CD4-positive, alpha-beta T cell (primary cell): Measurements from ENCODE around the gene PAX5. TPM values are rescaled to one million over a fixed set of nuclear protein-coding genes. Genes with fewer than 3 reads are reported as not detected.

ENCODE experiments used
- ATAC-seq: fragments of 200-7000 bp; cut with Tn5 transposase; one replicate; pipeline ENCODE4 v1.10.0; 2022; ENCODE audit warnings: mild to moderate bottlenecking; ENCODE audit not compliant: poor library complexity
- CTCF ChIA-PET: fragments of 350-600 bp; sonication (Branson Sonifier 250); formaldehyde crosslinking; loops from one replicate; lab custom pipeline; 2021; ENCODE audit warnings: antibody characterized with exemption, inconsistent platforms; lab: Charles Lee
- POLR2A ChIA-PET: fragments of 350-600 bp; sonication (Branson Sonifier 250); formaldehyde crosslinking; loops from one replicate; lab custom pipeline; 2021; ENCODE audit warnings: antibody characterized with exemption, inconsistent platforms; lab: Charles Lee
- DNase-seq, 14 experiments: peaks; one replicate each; pipeline ENCODE4 v3.0.0-alpha.2; 2013 to 2020; ENCODE audit warnings: mixed read lengths in 2 of 14
- H3K27ac ChIP-seq, 2 donors: one replicate each; pipeline versions ENCODE4 v1.5.1 to v1.7.0; 2013; ENCODE audit warnings: low read length in 2 of 2, low read depth in 1 of 2, mild to moderate bottlenecking in 1 of 2
- H3K27me3 ChIP-seq, 2 experiments: 1 replicate in 1 of 2; 2 replicates in 1 of 2; pipeline versions ENCODE4 v1.6.1 to v1.7.0; 2013; ENCODE audit warnings: low read length in 2 of 2, control low read depth in 1 of 2, mild to moderate bottlenecking in 1 of 2, moderate library complexity in 1 of 2; ENCODE audit not compliant: insufficient read depth in 2 of 2, control insufficient read depth in 1 of 2
- H3K36me3 ChIP-seq: one replicate; pipeline ENCODE4 v1.6.1; 2013; ENCODE audit warnings: low read length, control low read depth; ENCODE audit not compliant: insufficient read depth
- H3K4me1 ChIP-seq: one replicate; pipeline ENCODE4 v1.6.1; 2013; ENCODE audit warnings: low read length, control low read depth; ENCODE audit not compliant: insufficient read depth
- H3K4me3 ChIP-seq: one replicate; pipeline ENCODE4 v1.5.1; 2013; ENCODE audit warnings: mild to moderate bottlenecking, low read length, moderate library complexity
- H3K9me3 ChIP-seq, 2 experiments: 1 replicate in 1 of 2; 2 replicates in 1 of 2; pipeline versions ENCODE4 v1.6.1 to v1.7.0; 2013; ENCODE audit warnings: low read length in 2 of 2, mild to moderate bottlenecking in 2 of 2, control low read depth in 1 of 2, moderate library complexity in 1 of 2; ENCODE audit not compliant: control insufficient read depth in 1 of 2, insufficient read depth in 1 of 2
- H3K27ac Mint-ChIP-seq: one replicate; pipeline ENCODE4 v1.8.0; 2020; ENCODE audit warnings: mixed read lengths
- H3K27me3 Mint-ChIP-seq: one replicate; pipeline ENCODE4 v1.8.0; 2021; ENCODE audit warnings: mixed read lengths
- H3K36me3 Mint-ChIP-seq: one replicate; pipeline ENCODE4 v1.8.0; 2021; ENCODE audit warnings: low read depth, mixed read lengths
- H3K4me1 Mint-ChIP-seq: one replicate; pipeline ENCODE4 v1.8.0; 2021; ENCODE audit warnings: low read depth, mixed read lengths
- H3K4me3 Mint-ChIP-seq: one replicate; pipeline ENCODE4 v1.8.0; 2020; ENCODE audit warnings: mild to moderate bottlenecking, mixed read lengths
- H3K9me3 Mint-ChIP-seq: one replicate; pipeline ENCODE4 v1.8.0; 2020; ENCODE audit warnings: mixed read lengths
- intact Hi-C, 2 experiments: fragments of 100-400 bp; cut with DNase I in 1 of 2; cut with micrococcal nuclease in 1 of 2; formaldehyde crosslinking; loops; one replicate each; pipeline versions ENCODE4 v1.15.1 to v1.9.0; 2023 to 2025; cut with DNase I, micrococcal nuclease
- total RNA-seq, 174 experiments: library from RNA in 2 of 174; stranded (reverse) in 2 of 174; gene quantifications; one replicate each; pipeline ENCODE4 v1.2.3 and lab custom pipeline; 2021 to 2026
- TF ChIP-seq, protein P1 (sequence below): fragments of 200-600 bp; IDR thresholded peaks from one replicate; pipeline ENCODE4 v1.8.0; 2022; ENCODE audit warnings: antibody characterized with exemption, mild to moderate bottlenecking

PAX5 gene
- total RNA-seq, 2 experiments from 2014 or later, result 0.03 to 0.11 TPM

DNA sequence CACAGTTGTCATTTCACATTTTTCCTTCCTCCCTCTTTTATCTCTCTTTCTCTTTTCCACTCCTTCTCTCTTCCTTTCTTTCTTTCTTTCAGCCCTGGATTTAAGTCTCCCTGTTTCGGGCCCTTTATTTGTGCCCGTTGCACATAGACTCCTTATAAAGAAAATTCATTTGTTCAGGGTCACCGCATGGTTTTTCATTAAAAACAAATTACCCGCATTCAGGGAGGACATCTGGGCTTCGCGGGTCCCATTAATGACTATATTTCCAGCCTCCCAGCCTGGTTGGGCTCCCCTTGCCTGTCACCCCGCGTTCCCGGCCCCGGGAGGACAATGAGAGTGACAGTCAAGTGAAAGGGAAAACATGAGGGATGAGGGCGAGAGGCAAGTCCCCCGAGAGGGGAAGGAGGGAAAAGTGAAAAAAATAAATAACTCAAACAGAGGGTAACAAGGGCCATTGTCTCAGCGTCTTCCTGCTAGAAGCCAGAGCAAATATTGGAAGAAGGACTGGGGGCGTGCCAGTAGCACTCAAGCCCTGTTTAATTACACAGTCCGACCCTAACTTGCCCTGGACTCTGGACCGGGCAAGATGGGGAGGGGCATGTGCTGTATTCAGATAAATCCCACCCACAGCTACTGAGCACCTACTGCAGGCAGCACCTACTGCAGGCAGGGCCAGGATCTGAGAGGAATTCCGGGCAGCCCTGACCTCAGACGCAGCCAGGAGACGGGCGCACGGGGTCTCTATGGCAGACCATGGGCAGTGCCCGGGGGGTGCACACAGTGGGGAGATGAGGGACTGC lies 166.2 kb downstream of the PAX5 start:
- H3K27ac ChIP-seq, result no peak overlapping the region
- H3K4me1 Mint-ChIP-seq, result no peaks in the 10 kb centered on the region
- H3K9me3 ChIP-seq, result no peaks in the 10 kb centered on the region
- POLR2A ChIA-PET, result no interaction called here
- H3K27me3 Mint-ChIP-seq, result peaks cover 15% of the 10 kb centered on the region
- intact Hi-C loops, result loop anchor here in 1 of 2 experiments (10.0 kb wide), 1 partner anchor 463 kb away; the partner anchor contains the start of gene RNF38
- H3K36me3 Mint-ChIP-seq, result no peaks in the 10 kb centered on the region
- TF ChIP-seq, protein P1, sequence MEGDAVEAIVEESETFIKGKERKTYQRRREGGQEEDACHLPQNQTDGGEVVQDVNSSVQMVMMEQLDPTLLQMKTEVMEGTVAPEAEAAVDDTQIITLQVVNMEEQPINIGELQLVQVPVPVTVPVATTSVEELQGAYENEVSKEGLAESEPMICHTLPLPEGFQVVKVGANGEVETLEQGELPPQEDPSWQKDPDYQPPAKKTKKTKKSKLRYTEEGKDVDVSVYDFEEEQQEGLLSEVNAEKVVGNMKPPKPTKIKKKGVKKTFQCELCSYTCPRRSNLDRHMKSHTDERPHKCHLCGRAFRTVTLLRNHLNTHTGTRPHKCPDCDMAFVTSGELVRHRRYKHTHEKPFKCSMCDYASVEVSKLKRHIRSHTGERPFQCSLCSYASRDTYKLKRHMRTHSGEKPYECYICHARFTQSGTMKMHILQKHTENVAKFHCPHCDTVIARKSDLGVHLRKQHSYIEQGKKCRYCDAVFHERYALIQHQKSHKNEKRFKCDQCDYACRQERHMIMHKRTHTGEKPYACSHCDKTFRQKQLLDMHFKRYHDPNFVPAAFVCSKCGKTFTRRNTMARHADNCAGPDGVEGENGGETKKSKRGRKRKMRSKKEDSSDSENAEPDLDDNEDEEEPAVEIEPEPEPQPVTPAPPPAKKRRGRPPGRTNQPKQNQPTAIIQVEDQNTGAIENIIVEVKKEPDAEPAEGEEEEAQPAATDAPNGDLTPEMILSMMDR, result no peak
- no peaks in the 10 kb centered on the region for H3K9me3 Mint-ChIP-seq
- H3K36me3 ChIP-seq, result no peaks in the 10 kb centered on the region
- no peak overlapping the region for H3K27ac Mint-ChIP-seq
- H3K4me3 Mint-ChIP-seq, result no peak overlapping the region
- H3K4me1 ChIP-seq, result no peaks in the 10 kb centered on the region
- H3K4me3 ChIP-seq, result no peak overlapping the region
- CTCF ChIA-PET, result no interaction called here
- peaks cover 4 to 5% of the 10 kb centered on the region in 2 experiments for H3K27me3 ChIP-seq
- DNase-seq, result no peak
- no peak for ATAC-seq

DNA sequence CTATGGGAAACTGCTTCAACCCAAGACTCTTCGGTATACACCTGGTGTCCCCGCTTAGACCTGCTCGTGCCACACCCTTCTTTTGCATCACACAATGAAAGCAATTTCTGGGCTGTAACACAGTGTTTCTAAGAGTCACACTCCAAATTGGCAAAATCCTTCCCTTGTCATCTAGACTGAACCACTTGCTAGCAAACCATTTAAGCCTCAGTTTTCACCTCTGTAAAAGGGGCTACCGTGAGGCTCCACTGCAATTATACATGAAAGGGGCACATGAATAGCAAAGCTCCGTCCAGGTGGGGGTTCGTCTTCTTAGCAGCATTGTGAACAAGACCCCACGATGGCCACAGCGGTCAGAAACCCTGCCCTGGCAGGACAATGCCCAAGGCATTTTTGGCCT lies 166.8 kb downstream of the PAX5 start:
- Histone ChIP-seq H3K4me3 (no peak overlapping the region), H3K27me3 (peaks cover 4 to 5% of the 10 kb centered on the region in 2 experiments), H3K36me3 (no peaks in the 10 kb centered on the region), H3K4me1 (no peaks in the 10 kb centered on the region), H3K27ac (no peak overlapping the region), H3K9me3 (no peaks in the 10 kb centered on the region)
- DNase-seq (no peak), ATAC-seq (no peak)
- H3K27ac Mint-ChIP-seq, result no peak overlapping the region
- H3K27me3 Mint-ChIP-seq, result peaks cover 14% of the 10 kb centered on the region
- CTCF ChIA-PET, result no interaction called here
- H3K36me3 Mint-ChIP-seq, result no peaks in the 10 kb centered on the region
- no peaks in the 10 kb centered on the region for H3K4me1 Mint-ChIP-seq
- no peaks in the 10 kb centered on the region for H3K9me3 Mint-ChIP-seq
- POLR2A ChIA-PET, result no interaction called here
- intact Hi-C loops, result loop anchor here in 1 of 2 experiments (10.0 kb wide), 1 partner anchor 462 kb away; the partner anchor contains the start of gene RNF38
- TF ChIP-seq, protein P1, result no peak
- no peak overlapping the region for H3K4me3 Mint-ChIP-seq

DNA sequence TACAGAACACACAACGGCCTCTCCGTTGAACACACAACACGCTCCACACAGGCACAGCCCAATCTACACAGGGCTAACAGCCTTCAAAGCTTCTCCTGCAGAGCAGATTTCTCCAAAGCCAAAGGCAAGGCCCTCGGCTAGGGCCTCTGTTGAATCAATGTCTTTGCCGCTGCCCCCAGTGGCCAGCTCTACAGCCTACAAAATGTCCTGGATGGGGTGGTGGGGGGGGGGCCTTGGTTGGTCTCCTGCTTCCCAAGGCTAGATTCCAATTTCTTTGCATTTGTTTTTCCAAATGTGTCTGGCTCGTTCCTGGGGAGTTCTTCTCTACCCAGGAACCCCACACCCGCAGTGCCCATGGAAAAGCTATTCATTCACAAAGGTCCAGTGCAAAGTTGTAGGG lies 167.2 kb downstream of the PAX5 start:
- Mint-ChIP-seq H3K4me3 (no peak overlapping the region), H3K27me3 (peaks cover 14% of the 10 kb centered on the region), H3K27ac (no peak overlapping the region), H3K36me3 (no peaks in the 10 kb centered on the region), H3K4me1 (no peaks in the 10 kb centered on the region), H3K9me3 (no peaks in the 10 kb centered on the region)
- no peak overlapping the region for H3K27ac ChIP-seq
- ATAC-seq, result no peak
- no peaks in the 10 kb centered on the region for H3K9me3 ChIP-seq
- H3K4me1 ChIP-seq, result no peaks in the 10 kb centered on the region
- no peaks in the 10 kb centered on the region for H3K36me3 ChIP-seq
- intact Hi-C loops, result loop anchor here in 1 of 2 experiments (10.0 kb wide), 1 partner anchor 462 kb away; the partner anchor contains the start of gene RNF38
- ChIA-PET POLR2A (no interaction called here), CTCF (no interaction called here)
- TF ChIP-seq, protein P1, result no peak
- H3K4me3 ChIP-seq, result no peak overlapping the region
- no peak for DNase-seq
- peaks cover 4 to 5% of the 10 kb centered on the region in 2 experiments for H3K27me3 ChIP-seq
